ENCODE results near the gene SECTM1.

Gene SECTM1

GRCh38 chr17:82321947-82322466 is 11.6 kb downstream of the SECTM1 start:
- no peak for TF ChIP-seq CTCF (IDR thresholded peaks at IDR 0.05)
- no peak for DNase-seq (ENCODE audit: low spot score)
- H3K4me3 ChIP-seq = no peak overlapping the region

GRCh38 chr17:82320956-82321927 is 12.3 kb downstream of the SECTM1 start:
- no peak for DNase-seq (ENCODE audit: low spot score)
- no peak overlapping the region for H3K4me3 ChIP-seq

More at GRCh38 chr17:82321947-82322466, 11.6 kb downstream of the SECTM1 start:
- no peak overlapping the region for H3K27ac ChIP-seq

GRCh38 chr17:82320140-82320840 is 13.3 kb downstream of the SECTM1 start:
- TF ChIP-seq CTCF (IDR thresholded peaks at IDR 0.05) = no peak
- DNase-seq (ENCODE audit: low spot score) = no peak
- Histone ChIP-seq H3K4me3 (no peak overlapping the region), H3K27ac (no peak overlapping the region)

More at GRCh38 chr17:82320956-82321927, 12.3 kb downstream of the SECTM1 start:
- TF ChIP-seq CTCF (IDR thresholded peaks at IDR 0.05) = peak; percentile 99
- H3K27ac ChIP-seq = no peak overlapping the region

- H3K27ac ChIP-seq = no peak overlapping the region
- DNase-seq (ENCODE audit: low spot score) = no peak
- no peak overlapping the region for H3K4me3 ChIP-seq
- no peak for TF ChIP-seq CTCF (IDR thresholded peaks at IDR 0.05)
These were observed 13.9 kb downstream of the SECTM1 start for GRCh38 chr17:82319619-82320062.

- H3K27ac ChIP-seq = no peak overlapping the region
- DNase-seq (ENCODE audit: low spot score) = no peak
- H3K4me3 ChIP-seq = no peak overlapping the region
- no peak for TF ChIP-seq CTCF (IDR thresholded peaks at IDR 0.05)
These were observed 14.6 kb downstream of the SECTM1 start for GRCh38 chr17:82318772-82319606.

GRCh38 chr17:82318169-82318498 is 15.4 kb downstream of the SECTM1 start:
- no peak for TF ChIP-seq CTCF (IDR thresholded peaks at IDR 0.05)
- DNase-seq (ENCODE audit: low spot score) = no peak
- Histone ChIP-seq H3K4me3 (no peak overlapping the region), H3K27ac (no peak overlapping the region)

Data from coronary artery (tissue), 2 donors.